Right lobe of liver (tissue), 4 donors: ENCODE results near the gene PTPRK.

Experiments used
- CTCF ChIP-seq, 4 donors: fragments of 200-600 bp in 3 of 4; fragments of 450-650 bp in 1 of 4; IDR thresholded peaks; one replicate each; pipeline versions ENCODE4 v1.5.1 to v1.8.0; 2016 to 2022; ENCODE audit warnings: antibody characterized with exemption in 4 of 4, mild to moderate bottlenecking in 2 of 4
- POLR2A ChIP-seq: fragments of 450-650 bp; IDR thresholded peaks from one replicate; pipeline ENCODE4 v1.6.1; 2017; ENCODE audit warnings: antibody characterized with exemption, mild to moderate bottlenecking
- donor health status: DM: no; HTN: no; CAD: no.
- donor health status: DM: no; HTN: no; CAD: no.
- donor health status: DM: no; HTN: yes; CAD: no.

- TF ChIP-seq POLR2A (no peak), CTCF (IDR thresholded peaks at IDR 0.05) (no peak)
These were observed 530.3 kb downstream of the PTPRK start for GRCh38 chr6:127990074-127990473.
